ENCODE measurements around the gene PID1. TPM values are rescaled to one million over a fixed set of nuclear protein-coding genes. Genes with fewer than 3 reads are reported as not detected.

Gene PID1
- total RNA-seq, 2 experiments from 2014 or later, result not detected

DNA sequence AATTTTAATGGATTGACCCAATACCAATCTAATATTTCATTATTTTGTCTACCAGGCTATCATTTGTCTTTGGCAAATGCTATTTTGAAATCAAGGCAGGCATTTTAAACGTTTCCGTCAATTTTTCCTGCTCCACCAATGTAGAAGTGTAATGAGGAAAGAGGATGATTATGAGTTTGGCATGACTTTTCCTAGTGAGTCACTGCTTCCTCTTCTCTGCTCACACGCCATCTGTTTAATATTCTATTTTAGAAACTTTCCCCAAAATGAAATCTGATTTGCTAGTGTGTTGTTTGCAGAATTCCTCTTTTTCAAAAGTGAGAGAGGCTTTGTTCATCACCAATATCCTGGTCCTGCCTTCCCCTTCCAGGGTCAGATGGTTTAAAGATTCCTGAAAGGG is 42.5 kb upstream of the PID1 start:
- Histone ChIP-seq H3K4me2 (ENCODE audit: low read length) (no peak overlapping the region), H3K4me3 (ENCODE audit: low read depth, low read length, poor library complexity, severe bottlenecking) (no peak overlapping the region), H4K20me1 (ENCODE audit: insufficient read depth, low read length) (no peaks in the 10 kb centered on the region), H3K27ac (ENCODE audit: low read depth, low read length, poor library complexity, severe bottlenecking) (no peak overlapping the region), H3K79me2 (ENCODE audit: insufficient read depth, low read depth, low read length) (no peaks in the 10 kb centered on the region), H3K9me3 (ENCODE audit: low read length) (no peaks in the 10 kb centered on the region), H3K36me3 (ENCODE audit: insufficient read depth, low read length) (no peaks in the 10 kb centered on the region), H2AFZ (ENCODE audit: low read length) (no peak overlapping the region), H3K4me1 (ENCODE audit: insufficient read depth, low read length, poor library complexity, severe bottlenecking) (no peaks in the 10 kb centered on the region), H3K9me2 (ENCODE audit: insufficient read depth, low read length) (no peaks in the 10 kb centered on the region)
- TF ChIP-seq EZH2phosphoT487 (IDR thresholded peaks at IDR 0.05; ENCODE audit: borderline replicate concordance, low read depth, low read length), result no peak
- TF ChIP-seq, protein P1, sequence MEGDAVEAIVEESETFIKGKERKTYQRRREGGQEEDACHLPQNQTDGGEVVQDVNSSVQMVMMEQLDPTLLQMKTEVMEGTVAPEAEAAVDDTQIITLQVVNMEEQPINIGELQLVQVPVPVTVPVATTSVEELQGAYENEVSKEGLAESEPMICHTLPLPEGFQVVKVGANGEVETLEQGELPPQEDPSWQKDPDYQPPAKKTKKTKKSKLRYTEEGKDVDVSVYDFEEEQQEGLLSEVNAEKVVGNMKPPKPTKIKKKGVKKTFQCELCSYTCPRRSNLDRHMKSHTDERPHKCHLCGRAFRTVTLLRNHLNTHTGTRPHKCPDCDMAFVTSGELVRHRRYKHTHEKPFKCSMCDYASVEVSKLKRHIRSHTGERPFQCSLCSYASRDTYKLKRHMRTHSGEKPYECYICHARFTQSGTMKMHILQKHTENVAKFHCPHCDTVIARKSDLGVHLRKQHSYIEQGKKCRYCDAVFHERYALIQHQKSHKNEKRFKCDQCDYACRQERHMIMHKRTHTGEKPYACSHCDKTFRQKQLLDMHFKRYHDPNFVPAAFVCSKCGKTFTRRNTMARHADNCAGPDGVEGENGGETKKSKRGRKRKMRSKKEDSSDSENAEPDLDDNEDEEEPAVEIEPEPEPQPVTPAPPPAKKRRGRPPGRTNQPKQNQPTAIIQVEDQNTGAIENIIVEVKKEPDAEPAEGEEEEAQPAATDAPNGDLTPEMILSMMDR (conservative IDR thresholded peaks at IDR 0.05; ENCODE audit: low read length), result no peak
- intact Hi-C loops (cut with micrococcal nuclease; ENCODE audit: unreplicated experiment), result no loop called here
- no peak for DNase-seq (ENCODE audit: low spot score)
- ChIA-PET CTCF (ENCODE audit: unreplicated experiment) (no interaction called here), POLR2A (no interaction called here)
- no TSS peak for BruUV-seq (replicated peaks)

DNA sequence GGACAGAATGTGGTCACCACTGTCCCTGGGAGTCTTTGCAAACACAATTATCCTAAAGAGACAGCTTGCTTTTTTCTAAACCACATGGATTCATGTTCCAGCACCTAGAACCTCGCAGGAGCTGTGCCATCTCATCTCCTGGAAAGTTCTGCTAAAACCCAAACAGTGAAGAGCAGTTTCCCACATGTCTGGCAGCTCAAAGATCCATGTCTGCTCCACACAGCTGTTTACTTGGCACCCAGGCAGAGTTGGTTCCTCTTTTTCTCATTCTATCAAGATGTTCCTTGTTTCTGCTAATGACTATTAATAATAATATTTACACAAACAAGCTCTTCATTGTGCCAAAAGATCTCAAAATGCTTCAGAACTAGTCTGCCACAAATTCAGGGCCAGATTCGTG is 30.1 kb upstream of the PID1 start:
- no peak overlapping the region for H3K4me2 ChIP-seq (ENCODE audit: low read length)
- ChIA-PET CTCF (ENCODE audit: unreplicated experiment) (no interaction called here), POLR2A (no interaction called here)
- H3K27ac ChIP-seq (ENCODE audit: low read depth, low read length, poor library complexity, severe bottlenecking), result no peak overlapping the region
- TF ChIP-seq, protein P1 (conservative IDR thresholded peaks at IDR 0.05; ENCODE audit: low read length), result no peak
- TF ChIP-seq EZH2phosphoT487 (IDR thresholded peaks at IDR 0.05; ENCODE audit: borderline replicate concordance, low read depth, low read length), result no peak
- BruUV-seq (replicated peaks), result no TSS peak
- no peak for DNase-seq (ENCODE audit: low spot score)
- H3K4me1 ChIP-seq (ENCODE audit: insufficient read depth, low read length, poor library complexity, severe bottlenecking), result no peaks in the 10 kb centered on the region
- no peaks in the 10 kb centered on the region for H3K36me3 ChIP-seq (ENCODE audit: insufficient read depth, low read length)
- H3K4me3 ChIP-seq (ENCODE audit: low read depth, low read length, poor library complexity, severe bottlenecking), result no peak overlapping the region
- H3K9me3 ChIP-seq (ENCODE audit: low read length), result no peaks in the 10 kb centered on the region
- H3K9me2 ChIP-seq (ENCODE audit: insufficient read depth, low read length), result no peaks in the 10 kb centered on the region
- intact Hi-C loops (cut with micrococcal nuclease; ENCODE audit: unreplicated experiment), result no loop called here
- H2AFZ ChIP-seq (ENCODE audit: low read length), result no peak overlapping the region
- no peaks in the 10 kb centered on the region for H4K20me1 ChIP-seq (ENCODE audit: insufficient read depth, low read length)
- H3K79me2 ChIP-seq (ENCODE audit: insufficient read depth, low read depth, low read length), result no peaks in the 10 kb centered on the region

DNA sequence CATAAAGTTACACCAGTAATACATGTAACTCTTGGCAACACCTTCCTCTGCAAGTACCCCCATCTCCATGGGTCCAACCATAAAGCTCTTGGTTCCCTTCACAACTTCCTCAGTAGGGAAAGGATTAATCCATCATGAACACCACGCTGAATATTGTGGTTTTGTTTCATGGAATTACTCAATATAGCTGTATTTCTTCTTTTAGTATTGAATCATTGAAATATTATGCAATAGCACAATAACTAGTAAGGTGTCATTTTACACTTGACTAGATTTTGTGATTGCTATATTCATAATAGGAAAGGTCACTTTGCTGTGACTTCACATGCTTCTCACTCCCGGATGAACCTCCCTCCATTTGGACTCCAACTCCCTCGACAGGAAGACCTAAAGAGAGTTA is 29.7 kb upstream of the PID1 start:
- no peaks in the 10 kb centered on the region for H3K9me2 ChIP-seq (ENCODE audit: insufficient read depth, low read length)
- no peak overlapping the region for H3K4me2 ChIP-seq (ENCODE audit: low read length)
- DNase-seq (ENCODE audit: low spot score), result no peak
- H3K27ac ChIP-seq (ENCODE audit: low read depth, low read length, poor library complexity, severe bottlenecking), result no peak overlapping the region
- no peak overlapping the region for H2AFZ ChIP-seq (ENCODE audit: low read length)
- H3K79me2 ChIP-seq (ENCODE audit: insufficient read depth, low read depth, low read length), result no peaks in the 10 kb centered on the region
- no peak overlapping the region for H3K4me3 ChIP-seq (ENCODE audit: low read depth, low read length, poor library complexity, severe bottlenecking)
- ChIA-PET POLR2A (no interaction called here), CTCF (ENCODE audit: unreplicated experiment) (no interaction called here)
- no TSS peak for BruUV-seq (replicated peaks)
- H3K9me3 ChIP-seq (ENCODE audit: low read length), result no peaks in the 10 kb centered on the region
- intact Hi-C loops (cut with micrococcal nuclease; ENCODE audit: unreplicated experiment), result no loop called here
- no peaks in the 10 kb centered on the region for H3K36me3 ChIP-seq (ENCODE audit: insufficient read depth, low read length)
- no peaks in the 10 kb centered on the region for H4K20me1 ChIP-seq (ENCODE audit: insufficient read depth, low read length)
- no peaks in the 10 kb centered on the region for H3K4me1 ChIP-seq (ENCODE audit: insufficient read depth, low read length, poor library complexity, severe bottlenecking)
- TF ChIP-seq, protein P1 (conservative IDR thresholded peaks at IDR 0.05; ENCODE audit: low read length), result no peak
- TF ChIP-seq EZH2phosphoT487 (IDR thresholded peaks at IDR 0.05; ENCODE audit: borderline replicate concordance, low read depth, low read length), result no peak

Data from OCI-LY7 (cell line).